ENCODE results near the gene DCTN4.
"Not testable (repeated sequence)": the region's sequence is repeated elsewhere in the genome, so short reads cannot be mapped to it uniquely, and the experiment has no call there.

Gene DCTN4

GRCh38 chr5:150758531-150759333 lies at the start of gene DCTN4:
Gene DCTN4 (minus strand): TSS chr5:150759017. CDS start chr5:150758993, 24 bp downstream.
- DNase-seq (ENCODE audit: low read depth): peak; percentile 85

GRCh38 chr5:150804388-150804787 lies 45.6 kb upstream of the DCTN4 start:
- DNase-seq (ENCODE audit: low read depth): no peak

- DNase-seq (ENCODE audit: low read depth): no peak
Observed at GRCh38 chr5:150801117-150801927, 42.5 kb upstream of the DCTN4 start.

- no peak for DNase-seq (ENCODE audit: low read depth)
Observed at GRCh38 chr5:150797384-150797783, 38.6 kb upstream of the DCTN4 start.

GRCh38 chr5:150794927-150795326 lies 36.1 kb upstream of the DCTN4 start:
- no peak for DNase-seq (ENCODE audit: low read depth)

- DNase-seq (ENCODE audit: low read depth): not testable (repeated sequence)
Observed at GRCh38 chr5:150793423-150793888, 34.6 kb upstream of the DCTN4 start.

- no peak for DNase-seq (ENCODE audit: low read depth)
Observed at GRCh38 chr5:150791536-150791935, 32.7 kb upstream of the DCTN4 start.

GRCh38 chr5:150789943-150790611 lies 31.3 kb upstream of the DCTN4 start:
- DNase-seq (ENCODE audit: low read depth): peak; percentile 53

GRCh38 chr5:150789450-150789849 lies 30.6 kb upstream of the DCTN4 start:
- no peak for DNase-seq (ENCODE audit: low read depth)

GRCh38 chr5:150788977-150789376 lies 30.2 kb upstream of the DCTN4 start:
- no peak for DNase-seq (ENCODE audit: low read depth)

GRCh38 chr5:150787656-150788055 lies 28.8 kb upstream of the DCTN4 start:
- DNase-seq (ENCODE audit: low read depth): no peak

- no peak for DNase-seq (ENCODE audit: low read depth)
Observed at GRCh38 chr5:150786876-150787275, 28.1 kb upstream of the DCTN4 start.

GRCh38 chr5:150785950-150786349 lies 27.1 kb upstream of the DCTN4 start:
- DNase-seq (ENCODE audit: low read depth): no peak

- DNase-seq (ENCODE audit: low read depth): peak; percentile 57
Observed at GRCh38 chr5:150783422-150783928, 24.7 kb upstream of the DCTN4 start.

GRCh38 chr5:150782850-150783249 lies 24.0 kb upstream of the DCTN4 start:
- no peak for DNase-seq (ENCODE audit: low read depth)

- no peak for DNase-seq (ENCODE audit: low read depth)
Observed at GRCh38 chr5:150781706-150782614, 23.1 kb upstream of the DCTN4 start.

- no peak for DNase-seq (ENCODE audit: low read depth)
Observed at GRCh38 chr5:150780816-150781221, 22.0 kb upstream of the DCTN4 start.

- DNase-seq (ENCODE audit: low read depth): no peak
Observed at GRCh38 chr5:150780187-150780692, 21.4 kb upstream of the DCTN4 start.

GRCh38 chr5:150779397-150780186 lies 20.8 kb upstream of the DCTN4 start:
- no peak for DNase-seq (ENCODE audit: low read depth)

All from activated gamma-delta T cell treated with anti-CD3 and anti-CD28 coated beads, Interleukin-2, amount 50 U/mL, for 16 hours (primary cell).